WTC11 (cell line): Measurements from ENCODE around the gene AKR1A1.

Experiments
- CTCF ChIP-seq: fragments of 200-600 bp; IDR thresholded peaks from 2 replicates; pipeline ENCODE4 v1.8.0; 2022; ENCODE audit warnings: antibody characterized with exemption
- GABPB1 ChIP-seq: sonication (generic); formaldehyde crosslinking; IDR thresholded peaks from 2 replicates; pipeline ENCODE4 v1.8.1; 2023; ENCODE audit warnings: mild to moderate bottlenecking, missing genetic modification reagents
- PREB ChIP-seq: sonication (generic); formaldehyde crosslinking; IDR thresholded peaks from 2 replicates; pipeline ENCODE4 v1.8.1; 2022; ENCODE audit warnings: mild to moderate bottlenecking, missing genetic modification reagents, moderate library complexity, borderline replicate concordance
- RORB ChIP-seq: fragments of 250-450 bp; sonication (Bioruptor Pico); IDR thresholded peaks from 2 replicates; pipeline ENCODE4 v1.9.0; 2021; ENCODE audit warnings: mild to moderate bottlenecking
- STAT6 ChIP-seq: sonication (generic); formaldehyde crosslinking; conservative IDR thresholded peaks from 2 replicates; pipeline ENCODE4 v1.8.1; 2023; ENCODE audit warnings: mild to moderate bottlenecking, low read depth, missing genetic modification reagents, moderate library complexity
- TEAD1 ChIP-seq: sonication (generic); formaldehyde crosslinking; IDR thresholded peaks from 2 replicates; pipeline ENCODE4 v1.8.0; 2022; ENCODE audit warnings: mild to moderate bottlenecking, missing genetic modification reagents
- TP53 ChIP-seq: sonication (generic); formaldehyde crosslinking; IDR thresholded peaks from 2 replicates; pipeline ENCODE4 v1.8.1; 2023; ENCODE audit warnings: mild to moderate bottlenecking, missing genetic modification reagents
- ZBTB21 ChIP-seq: sonication (generic); formaldehyde crosslinking; IDR thresholded peaks from 2 replicates; pipeline ENCODE4 v1.8.1; 2023; ENCODE audit warnings: mild to moderate bottlenecking, missing genetic modification reagents, borderline replicate concordance
- ZNF263 ChIP-seq: sonication (generic); formaldehyde crosslinking; IDR thresholded peaks from 2 replicates; pipeline ENCODE4 v1.8.1; 2022; ENCODE audit warnings: low read depth, mild to moderate bottlenecking, moderate library complexity, missing genetic modification reagents
- ZNF425 ChIP-seq: fragments of 250-450 bp; sonication (Bioruptor Pico); conservative IDR thresholded peaks from 2 replicates; pipeline ENCODE4 v1.9.0; 2021; ENCODE audit warnings: mild to moderate bottlenecking
- TF ChIP-seq, protein P1 (sequence below): sonication (generic); formaldehyde crosslinking; IDR thresholded peaks from 2 replicates; pipeline ENCODE4 v1.8.1; 2022; ENCODE audit warnings: low read depth, mild to moderate bottlenecking, moderate library complexity, missing genetic modification reagents, borderline replicate concordance
- TF ChIP-seq, protein P2 (sequence below): sonication (generic); formaldehyde crosslinking; IDR thresholded peaks from 2 replicates; pipeline ENCODE4 v1.8.1; 2022; ENCODE audit warnings: low read depth, missing genetic modification reagents, borderline replicate concordance
- TF ChIP-seq, protein P3 (sequence below): fragments of 250-450 bp; sonication (Bioruptor Pico); IDR thresholded peaks from 2 replicates; pipeline ENCODE4 v1.9.0; 2021; ENCODE audit warnings: mild to moderate bottlenecking, borderline replicate concordance
- TF ChIP-seq, protein P4 (sequence below): sonication (generic); formaldehyde crosslinking; IDR thresholded peaks from 2 replicates; pipeline ENCODE4 v1.8.0; 2022; ENCODE audit warnings: mild to moderate bottlenecking, missing genetic modification reagents

GRCh38 chr1:45570631-45571030, 20.0 kb downstream of the AKR1A1 start:
- TF ChIP-seq CTCF (no peak), STAT6 (CRISPR knock-in tag) (no peak), ZBTB21 (CRISPR knock-in tag) (no peak), TP53 (CRISPR knock-in tag) (no peak), ZNF425 (CRISPR knock-in tag) (no peak), PREB (no peak), RORB (no peak), GABPB1 (CRISPR knock-in tag) (no peak), TEAD1 (CRISPR knock-in tag) (no peak), ZNF263 (no peak)
- TF ChIP-seq, protein P1, sequence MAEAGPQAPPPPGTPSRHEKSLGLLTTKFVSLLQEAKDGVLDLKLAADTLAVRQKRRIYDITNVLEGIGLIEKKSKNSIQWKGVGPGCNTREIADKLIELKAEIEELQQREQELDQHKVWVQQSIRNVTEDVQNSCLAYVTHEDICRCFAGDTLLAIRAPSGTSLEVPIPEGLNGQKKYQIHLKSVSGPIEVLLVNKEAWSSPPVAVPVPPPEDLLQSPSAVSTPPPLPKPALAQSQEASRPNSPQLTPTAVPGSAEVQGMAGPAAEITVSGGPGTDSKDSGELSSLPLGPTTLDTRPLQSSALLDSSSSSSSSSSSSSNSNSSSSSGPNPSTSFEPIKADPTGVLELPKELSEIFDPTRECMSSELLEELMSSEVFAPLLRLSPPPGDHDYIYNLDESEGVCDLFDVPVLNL (CRISPR knock-in tag) = no peak
- TF ChIP-seq, protein P2, sequence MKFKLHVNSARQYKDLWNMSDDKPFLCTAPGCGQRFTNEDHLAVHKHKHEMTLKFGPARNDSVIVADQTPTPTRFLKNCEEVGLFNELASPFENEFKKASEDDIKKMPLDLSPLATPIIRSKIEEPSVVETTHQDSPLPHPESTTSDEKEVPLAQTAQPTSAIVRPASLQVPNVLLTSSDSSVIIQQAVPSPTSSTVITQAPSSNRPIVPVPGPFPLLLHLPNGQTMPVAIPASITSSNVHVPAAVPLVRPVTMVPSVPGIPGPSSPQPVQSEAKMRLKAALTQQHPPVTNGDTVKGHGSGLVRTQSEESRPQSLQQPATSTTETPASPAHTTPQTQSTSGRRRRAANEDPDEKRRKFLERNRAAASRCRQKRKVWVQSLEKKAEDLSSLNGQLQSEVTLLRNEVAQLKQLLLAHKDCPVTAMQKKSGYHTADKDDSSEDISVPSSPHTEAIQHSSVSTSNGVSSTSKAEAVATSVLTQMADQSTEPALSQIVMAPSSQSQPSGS (CRISPR knock-in tag) = no peak
- TF ChIP-seq, protein P3, sequence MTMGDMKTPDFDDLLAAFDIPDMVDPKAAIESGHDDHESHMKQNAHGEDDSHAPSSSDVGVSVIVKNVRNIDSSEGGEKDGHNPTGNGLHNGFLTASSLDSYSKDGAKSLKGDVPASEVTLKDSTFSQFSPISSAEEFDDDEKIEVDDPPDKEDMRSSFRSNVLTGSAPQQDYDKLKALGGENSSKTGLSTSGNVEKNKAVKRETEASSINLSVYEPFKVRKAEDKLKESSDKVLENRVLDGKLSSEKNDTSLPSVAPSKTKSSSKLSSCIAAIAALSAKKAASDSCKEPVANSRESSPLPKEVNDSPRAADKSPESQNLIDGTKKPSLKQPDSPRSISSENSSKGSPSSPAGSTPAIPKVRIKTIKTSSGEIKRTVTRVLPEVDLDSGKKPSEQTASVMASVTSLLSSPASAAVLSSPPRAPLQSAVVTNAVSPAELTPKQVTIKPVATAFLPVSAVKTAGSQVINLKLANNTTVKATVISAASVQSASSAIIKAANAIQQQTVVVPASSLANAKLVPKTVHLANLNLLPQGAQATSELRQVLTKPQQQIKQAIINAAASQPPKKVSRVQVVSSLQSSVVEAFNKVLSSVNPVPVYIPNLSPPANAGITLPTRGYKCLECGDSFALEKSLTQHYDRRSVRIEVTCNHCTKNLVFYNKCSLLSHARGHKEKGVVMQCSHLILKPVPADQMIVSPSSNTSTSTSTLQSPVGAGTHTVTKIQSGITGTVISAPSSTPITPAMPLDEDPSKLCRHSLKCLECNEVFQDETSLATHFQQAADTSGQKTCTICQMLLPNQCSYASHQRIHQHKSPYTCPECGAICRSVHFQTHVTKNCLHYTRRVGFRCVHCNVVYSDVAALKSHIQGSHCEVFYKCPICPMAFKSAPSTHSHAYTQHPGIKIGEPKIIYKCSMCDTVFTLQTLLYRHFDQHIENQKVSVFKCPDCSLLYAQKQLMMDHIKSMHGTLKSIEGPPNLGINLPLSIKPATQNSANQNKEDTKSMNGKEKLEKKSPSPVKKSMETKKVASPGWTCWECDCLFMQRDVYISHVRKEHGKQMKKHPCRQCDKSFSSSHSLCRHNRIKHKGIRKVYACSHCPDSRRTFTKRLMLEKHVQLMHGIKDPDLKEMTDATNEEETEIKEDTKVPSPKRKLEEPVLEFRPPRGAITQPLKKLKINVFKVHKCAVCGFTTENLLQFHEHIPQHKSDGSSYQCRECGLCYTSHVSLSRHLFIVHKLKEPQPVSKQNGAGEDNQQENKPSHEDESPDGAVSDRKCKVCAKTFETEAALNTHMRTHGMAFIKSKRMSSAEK (CRISPR knock-in tag) = no peak
- TF ChIP-seq, protein P4, sequence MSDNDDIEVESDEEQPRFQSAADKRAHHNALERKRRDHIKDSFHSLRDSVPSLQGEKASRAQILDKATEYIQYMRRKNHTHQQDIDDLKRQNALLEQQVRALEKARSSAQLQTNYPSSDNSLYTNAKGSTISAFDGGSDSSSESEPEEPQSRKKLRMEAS (CRISPR knock-in tag) = no peak
